Suppressor macrophage treated with lipopolysaccharide for 1 hour (primary cell): ENCODE measurements around the gene RNF103.
"Not testable (repeated sequence)": the region's sequence is repeated elsewhere in the genome, so short reads cannot be mapped to it uniquely, and the experiment has no call there.

Experiments
- DNase-seq, 3 donors: peaks; one replicate each; pipeline ENCODE4 v3.0.0-alpha.2; 2020 to 2022

Gene RNF103, protein sequence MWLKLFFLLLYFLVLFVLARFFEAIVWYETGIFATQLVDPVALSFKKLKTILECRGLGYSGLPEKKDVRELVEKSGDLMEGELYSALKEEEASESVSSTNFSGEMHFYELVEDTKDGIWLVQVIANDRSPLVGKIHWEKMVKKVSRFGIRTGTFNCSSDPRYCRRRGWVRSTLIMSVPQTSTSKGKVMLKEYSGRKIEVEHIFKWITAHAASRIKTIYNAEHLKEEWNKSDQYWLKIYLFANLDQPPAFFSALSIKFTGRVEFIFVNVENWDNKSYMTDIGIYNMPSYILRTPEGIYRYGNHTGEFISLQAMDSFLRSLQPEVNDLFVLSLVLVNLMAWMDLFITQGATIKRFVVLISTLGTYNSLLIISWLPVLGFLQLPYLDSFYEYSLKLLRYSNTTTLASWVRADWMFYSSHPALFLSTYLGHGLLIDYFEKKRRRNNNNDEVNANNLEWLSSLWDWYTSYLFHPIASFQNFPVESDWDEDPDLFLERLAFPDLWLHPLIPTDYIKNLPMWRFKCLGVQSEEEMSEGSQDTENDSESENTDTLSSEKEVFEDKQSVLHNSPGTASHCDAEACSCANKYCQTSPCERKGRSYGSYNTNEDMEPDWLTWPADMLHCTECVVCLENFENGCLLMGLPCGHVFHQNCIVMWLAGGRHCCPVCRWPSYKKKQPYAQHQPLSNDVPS

DNA sequence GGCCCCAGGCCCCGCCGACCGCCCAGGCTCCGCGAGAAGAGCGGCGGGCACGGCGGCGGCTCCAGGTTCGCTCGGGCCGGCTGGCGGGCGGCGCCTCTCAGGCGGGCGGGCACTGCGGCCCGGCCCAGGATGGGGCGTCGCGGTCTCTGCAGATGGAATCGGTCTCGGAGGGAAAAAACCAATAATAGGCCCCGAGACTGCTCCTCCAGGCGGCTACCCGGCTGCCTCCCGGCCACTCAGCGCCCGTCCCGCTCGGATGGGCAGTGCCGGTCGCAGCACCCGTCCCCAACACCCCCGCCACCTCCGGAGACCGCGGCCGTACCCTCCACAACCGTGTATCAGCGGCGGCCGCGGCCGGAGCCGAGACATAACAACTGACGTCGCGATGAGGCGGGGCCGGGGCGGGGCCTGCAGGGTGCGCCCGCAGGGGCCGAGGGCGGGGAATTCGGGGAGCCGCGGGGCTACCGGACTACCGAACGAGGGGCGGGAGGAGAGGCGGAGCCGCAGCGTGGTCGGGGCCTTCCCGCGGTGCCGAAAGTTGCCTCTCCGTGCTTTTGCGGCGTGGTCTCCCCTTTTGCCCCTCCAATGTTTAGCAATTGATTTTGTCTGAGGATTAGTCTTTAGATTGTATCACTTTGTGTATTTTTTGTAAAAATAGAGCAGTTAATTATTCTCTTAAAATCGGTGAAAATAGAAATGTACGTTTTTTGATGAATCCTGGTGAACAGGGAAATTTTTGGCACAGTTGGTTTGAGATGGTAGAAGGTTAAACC is at the start of gene RNF103:
Gene RNF103 (minus strand): TSS at position 372 of the 773 bp plus-strand sequence. CDS start 979 bp downstream, outside the sequence.
- peak; percentile 94 to 99 (median 98) for DNase-seq

DNA sequence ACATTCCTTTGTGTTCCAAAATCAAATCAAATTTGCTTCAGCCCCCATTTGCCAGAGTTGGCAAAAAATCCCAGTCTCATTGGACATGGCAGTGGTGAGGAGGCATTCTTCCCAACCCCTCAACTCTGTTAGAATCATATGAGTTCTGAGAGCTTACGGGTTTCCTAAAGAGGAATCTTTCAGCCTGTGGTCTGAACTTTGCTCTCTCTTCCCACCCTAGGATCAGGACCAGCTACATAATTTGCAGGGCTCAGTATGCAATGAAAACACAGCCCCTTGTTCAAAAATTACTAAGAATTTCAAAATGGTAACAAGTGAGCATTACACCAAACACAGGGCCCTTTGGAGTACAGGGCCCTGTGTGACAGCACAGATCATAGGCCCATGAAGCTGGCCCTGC is 49.3 kb upstream of the RNF103 start:
- DNase-seq, result no peak

DNA sequence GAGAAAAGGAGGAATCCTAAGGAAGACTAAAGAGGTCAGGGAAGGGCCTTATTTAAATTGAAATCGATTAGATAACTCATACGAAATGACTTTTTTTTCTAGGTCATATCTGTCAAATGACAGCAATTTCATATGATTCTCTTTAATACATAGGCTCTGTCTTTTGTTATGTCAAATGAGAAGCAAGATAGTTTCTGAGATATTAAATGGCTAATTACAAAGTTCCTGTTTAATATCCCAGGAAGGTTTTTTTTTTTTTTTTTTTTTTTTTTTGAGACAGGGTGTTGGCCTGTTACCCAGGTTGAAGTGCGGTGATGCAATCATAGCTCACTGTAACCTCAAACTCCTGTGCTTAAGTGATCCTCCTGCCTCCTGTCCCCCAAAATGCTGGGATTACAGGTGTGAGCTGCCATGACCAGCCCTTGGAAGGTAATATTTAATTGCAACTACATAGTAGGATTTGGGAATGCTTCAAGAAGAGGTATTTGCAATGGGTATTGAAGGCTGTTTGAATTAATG is 48.4 kb upstream of the RNF103 start:
- no peak for DNase-seq

DNA sequence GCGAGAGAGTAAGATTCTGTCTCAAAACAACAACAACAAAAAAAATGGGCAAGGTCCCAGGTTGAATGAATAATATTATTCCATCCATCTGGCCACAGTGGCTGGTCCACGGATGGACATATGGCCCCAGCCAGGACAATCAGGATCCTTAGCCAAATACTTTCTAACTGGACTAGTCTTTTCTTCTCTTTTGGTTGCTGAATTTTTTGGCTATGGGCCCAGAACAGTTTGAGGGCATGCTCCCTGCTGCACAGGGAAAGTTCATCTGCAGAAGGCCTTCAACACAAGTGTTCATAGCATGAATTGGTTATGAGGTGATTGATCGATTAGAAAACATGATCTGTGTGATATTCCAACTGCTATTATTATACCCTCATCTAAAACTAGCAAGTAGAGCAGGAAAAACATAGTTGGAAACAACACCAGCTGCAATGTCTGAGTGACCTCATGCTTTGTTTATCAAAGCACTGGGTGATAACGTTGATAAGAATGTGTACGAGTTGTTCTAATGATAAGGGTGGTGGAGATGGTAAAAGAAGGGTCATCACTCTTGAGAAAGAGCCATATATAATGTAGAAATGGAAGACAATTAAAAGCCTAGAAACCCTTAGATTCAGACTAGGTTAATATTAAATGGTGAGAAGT is 47.8 kb upstream of the RNF103 start:
- DNase-seq, result no peak

DNA sequence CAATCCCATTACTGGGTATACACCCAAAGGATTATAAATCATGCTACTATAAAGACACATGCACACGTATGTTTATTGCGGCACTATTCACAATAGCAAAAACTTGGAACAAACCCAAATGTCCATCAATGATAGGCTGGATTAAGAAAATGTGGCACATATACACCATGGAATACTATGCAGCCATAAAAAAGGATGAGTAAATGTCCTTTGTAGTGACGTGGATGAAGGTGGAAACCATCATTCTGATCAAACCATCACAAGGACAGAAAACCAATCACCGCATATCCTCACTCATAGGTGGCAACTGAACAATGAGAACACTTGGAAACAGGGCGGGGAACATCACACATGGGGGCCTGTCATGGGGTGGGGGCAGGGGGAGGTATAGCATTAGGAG is 45.7 kb upstream of the RNF103 start:
- DNase-seq, result not testable (repeated sequence)

DNA sequence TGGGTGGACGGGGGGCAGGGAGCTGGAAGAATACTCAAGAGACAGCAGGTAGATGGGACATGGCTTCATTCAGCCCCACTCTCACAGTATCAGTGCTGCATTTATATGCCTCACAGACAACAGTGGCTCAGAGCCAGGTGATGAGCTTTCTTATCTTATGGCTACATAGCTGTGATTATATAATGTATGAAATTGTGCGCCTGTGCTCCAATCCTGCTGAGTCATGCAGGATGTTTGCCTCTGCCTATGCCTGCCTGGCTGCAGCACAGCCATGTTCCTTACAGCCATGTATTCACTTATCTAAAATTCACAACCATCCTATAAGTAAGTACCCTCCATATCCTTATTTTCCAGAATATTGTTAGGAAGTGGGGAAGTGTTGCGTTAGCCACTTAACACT is 37.7 kb upstream of the RNF103 start:
- no peak for DNase-seq

DNA sequence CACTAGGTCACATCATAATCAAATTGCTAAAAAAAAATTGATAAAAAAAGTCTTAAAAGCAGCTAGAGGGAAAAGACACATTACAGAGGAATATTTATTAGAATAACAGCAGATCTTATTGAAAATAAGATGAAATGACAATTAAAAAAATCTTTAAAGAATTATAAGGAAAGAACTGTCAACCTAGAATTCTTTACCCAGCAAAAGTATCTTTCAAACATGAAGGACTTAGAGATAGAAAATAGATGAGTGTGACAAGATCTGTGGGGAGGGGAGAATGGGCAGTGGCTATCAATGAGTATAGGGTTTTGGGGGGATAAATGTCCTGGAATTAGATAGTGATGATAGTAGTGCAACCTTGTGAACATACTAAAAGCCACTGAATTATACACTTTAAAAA is 26.5 kb upstream of the RNF103 start:
- no peak for DNase-seq

DNA sequence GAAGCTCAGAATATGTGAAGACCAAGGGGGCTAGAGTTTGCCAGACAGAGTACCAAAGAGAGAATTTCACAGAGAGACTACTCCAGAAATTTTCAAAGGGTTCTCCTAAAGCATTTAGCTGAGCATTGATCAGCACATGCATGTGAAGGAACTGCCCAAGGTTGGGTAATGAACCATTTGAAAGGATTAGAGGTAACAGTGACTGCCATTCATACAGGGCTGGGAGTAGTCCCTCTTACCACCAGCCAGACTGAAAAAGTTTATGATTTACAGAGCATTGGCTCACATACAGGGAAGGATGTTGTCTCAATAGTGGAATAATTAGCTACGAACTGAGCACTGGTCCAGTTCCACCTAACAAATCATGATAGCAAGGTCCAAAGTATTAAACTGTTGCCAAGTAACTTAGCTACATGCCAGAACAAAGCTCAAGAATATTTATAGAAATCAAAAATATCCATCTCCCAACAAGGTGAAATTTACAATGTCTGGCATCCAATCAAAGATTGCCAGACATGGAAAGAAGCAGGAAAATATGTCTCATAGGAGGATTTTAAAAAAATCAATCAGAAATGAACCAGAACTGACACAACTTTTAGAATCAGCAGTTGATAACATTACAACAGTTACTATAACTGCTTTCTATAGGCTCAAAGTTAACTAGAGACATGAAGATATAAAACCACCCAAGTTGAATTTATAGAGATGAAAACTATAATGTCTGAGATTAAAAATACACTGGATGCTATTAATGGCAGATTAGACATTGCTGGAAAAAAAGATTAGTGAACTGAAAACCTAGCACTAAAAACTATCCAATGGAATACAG is 25.7 kb upstream of the RNF103 start:
- DNase-seq, result no peak

DNA sequence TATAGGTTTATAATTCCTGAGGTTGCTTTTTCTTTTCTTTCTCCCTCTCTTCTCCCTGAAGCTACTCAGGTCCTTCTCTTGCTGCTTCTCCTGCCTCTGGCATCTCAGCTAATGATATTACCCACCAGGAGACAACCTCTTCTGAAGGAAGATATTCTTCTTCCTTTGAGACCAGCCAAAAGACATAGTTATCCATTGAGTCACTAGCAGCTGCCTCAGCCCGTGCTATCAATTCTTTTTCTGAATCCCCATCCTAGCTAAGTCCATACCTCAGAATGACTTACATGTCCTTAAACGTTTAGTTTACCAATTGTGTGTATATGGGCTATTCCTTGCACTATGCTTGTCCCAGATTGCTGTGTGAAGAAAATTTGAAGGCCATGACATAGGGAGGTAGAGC is 25.0 kb upstream of the RNF103 start:
- no peak for DNase-seq

DNA sequence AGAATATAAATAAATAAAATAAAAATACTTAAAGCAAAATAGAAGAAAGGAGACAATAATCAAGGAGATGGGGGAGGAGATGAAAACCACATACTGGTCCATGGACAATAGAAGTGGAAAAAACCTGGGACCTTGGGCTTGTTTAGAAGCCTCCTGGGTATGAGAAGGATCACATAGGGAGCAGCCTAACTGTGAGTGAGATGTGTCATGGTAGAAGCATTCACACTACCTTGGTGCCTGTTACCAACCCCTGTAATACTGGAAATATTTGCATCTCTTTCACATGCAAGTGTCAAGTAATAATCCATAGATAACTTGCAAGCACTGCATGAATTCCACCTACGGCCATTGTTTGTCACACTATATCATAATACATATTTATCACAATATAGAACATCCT is 23.2 kb upstream of the RNF103 start:
- no peak for DNase-seq

DNA sequence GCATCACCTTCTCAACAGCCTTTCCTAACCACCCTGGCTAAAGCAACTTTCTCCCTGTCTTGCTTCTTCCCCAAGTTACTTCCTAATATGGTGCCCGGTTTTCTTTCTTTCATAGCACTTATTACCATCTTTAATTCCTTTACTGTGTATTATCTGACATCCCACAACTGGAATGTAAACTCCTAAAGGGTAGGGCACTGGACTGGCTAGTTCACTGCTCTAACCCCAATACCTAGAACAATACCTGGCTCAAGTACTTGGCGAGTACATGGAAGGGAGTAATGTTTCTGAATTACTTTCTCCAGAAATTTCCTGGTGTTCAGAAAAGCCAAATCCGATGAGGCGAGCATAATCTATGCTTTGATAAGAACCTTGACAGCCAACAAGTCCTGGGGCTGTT is 22.7 kb upstream of the RNF103 start:
- no peak for DNase-seq

DNA sequence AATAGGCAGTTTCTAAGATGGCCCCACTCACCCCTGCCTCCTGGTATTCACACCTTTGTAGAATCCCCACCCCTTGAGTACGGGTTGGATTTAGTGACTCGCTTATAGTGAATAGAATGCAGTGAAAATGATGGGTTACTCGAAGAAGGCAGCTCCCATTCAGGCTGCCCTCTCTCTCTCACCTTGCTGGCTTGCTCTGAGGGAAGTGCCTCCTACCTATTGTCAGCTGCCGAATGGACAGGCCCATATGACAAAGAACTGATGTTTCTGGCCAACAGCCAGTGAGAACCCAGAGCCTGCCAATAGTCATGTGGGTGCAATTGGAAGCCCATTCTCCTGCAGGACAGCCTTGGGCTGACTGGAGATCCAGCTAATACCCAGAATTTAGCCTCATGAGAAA is 22.1 kb upstream of the RNF103 start:
- no peak for DNase-seq

DNA sequence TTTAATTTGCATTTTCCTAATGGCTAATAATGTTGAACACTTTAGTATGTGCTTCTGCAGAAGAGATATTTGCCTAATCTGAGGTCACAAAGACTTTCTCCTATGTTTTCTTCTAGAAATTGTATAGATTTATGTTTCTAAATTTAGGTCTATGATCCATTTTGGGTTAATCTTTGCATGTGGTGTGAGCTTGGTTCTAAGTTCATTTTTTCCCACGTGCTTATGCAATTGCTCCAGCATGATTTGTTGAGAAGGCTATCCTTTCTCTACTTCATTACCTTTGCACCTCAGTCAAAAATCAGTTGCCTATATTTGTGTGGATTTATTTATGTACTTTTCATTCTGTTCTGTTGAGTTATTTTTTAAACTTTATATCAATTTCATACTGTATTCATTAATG is 15.0 kb upstream of the RNF103 start:
- no peak for DNase-seq

DNA sequence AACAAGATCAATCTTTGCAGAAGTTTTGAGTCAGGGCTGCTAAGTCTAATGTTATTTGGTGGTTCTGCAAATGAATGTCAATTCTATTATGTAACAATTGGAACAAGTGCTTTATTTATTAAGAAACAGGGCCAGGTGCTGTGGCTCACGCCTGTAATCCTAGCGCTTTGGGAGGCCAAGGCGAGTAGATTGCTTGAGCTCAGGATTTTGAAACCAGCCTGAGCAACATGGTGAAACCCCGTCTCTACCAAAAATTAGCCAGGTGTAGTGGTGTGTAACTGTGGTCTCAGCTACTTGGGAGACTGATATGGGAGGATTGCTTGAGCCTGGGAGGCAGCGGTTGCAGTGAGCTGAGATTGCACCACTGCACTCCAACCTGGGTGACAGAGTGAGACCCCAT is 13.2 kb upstream of the RNF103 start:
- no peak for DNase-seq

DNA sequence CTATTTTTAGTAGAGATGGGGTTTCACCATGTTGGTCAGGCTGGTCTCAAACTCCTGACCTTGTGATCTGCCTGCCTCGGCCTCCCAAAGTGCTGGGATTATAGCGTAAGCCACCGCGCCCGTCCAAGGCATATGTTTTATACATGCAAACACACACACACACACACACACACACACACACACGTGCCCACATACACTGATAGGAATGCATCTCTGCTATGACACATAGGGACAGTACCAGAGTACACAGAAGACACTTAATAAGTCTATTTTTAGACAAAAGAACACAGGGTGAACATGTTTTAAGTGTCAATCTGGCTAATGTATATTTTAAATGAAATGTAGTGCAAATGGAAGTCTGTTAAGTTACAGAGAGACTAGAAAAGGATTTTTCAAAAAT is 10.7 kb upstream of the RNF103 start:
- no peak for DNase-seq

DNA sequence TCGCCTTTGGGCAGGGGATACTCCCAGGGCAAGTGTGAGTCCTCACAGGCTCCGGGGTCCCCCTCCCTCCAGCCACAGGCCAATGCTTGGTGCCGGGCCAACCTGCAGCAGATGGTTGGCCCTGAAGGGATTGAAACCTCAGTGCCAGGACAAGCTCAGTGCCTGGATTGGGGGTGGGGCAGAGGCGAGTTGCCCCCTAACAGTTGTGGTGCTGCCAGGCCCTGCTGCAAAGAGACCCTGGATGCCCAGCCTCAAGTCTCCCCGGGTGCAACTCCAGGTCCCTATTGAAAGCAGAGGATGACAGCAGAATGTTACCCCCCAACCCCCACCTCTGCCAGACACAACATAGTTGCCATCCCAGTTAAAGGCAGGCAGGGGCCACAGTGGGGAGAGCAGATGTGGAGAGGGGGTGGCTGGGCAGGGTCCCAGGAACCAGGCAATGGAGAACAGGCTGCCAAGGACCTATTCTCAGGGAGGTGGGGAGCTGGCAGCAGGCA is 9.5 kb upstream of the RNF103 start:
- no peak for DNase-seq

DNA sequence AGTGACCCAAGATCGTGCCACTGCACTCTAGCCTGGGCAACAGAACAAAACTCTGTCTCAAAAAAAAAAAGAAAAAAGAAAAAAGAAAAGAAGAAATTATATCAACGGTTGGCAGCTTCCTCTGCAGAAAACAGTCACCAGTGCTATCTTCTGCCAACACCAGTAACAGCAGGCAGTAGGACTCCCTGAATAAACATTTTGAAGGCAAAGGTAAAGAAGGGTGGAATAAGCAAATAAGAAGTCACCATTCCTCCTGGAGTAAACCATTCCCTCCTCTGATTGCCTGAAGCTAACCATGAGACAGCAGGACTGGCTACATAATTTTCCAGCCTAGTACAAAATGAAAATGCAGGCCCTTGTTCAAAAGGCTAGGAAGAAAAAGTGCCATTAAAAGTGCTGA is 9.0 kb upstream of the RNF103 start:
- DNase-seq, result no peak

DNA sequence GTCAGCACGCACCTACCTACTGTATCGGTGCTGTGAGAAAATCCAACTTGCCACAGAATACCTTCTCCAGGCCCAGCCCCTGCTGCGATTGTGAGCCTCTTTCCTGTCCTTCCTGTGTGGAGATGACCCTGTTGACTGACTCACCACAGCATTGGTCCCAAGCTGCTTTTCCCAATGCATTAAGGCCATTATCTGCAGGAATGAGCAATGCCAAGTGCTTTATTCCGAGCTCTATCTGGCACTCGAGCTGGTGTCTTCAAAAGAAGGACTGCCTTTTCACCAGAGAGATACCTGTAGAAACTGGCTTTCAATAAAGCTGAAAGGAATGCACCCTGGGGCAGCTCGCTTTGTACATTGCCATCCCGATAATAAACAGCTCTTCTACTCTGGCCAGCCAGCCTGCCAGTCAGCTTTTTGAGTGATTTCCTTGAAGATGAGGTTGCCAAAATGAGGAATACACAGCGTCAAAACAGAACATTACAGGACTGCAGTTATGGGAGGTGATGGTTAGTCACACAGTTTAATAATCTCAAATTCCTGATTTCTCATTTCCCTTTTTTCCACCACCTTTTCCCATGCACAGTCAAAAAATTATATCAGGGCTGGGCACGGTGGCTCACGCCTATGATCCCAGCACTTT is 8.3 kb upstream of the RNF103 start:
- peak in 1 of 3 donors; percentile 12 for DNase-seq

DNA sequence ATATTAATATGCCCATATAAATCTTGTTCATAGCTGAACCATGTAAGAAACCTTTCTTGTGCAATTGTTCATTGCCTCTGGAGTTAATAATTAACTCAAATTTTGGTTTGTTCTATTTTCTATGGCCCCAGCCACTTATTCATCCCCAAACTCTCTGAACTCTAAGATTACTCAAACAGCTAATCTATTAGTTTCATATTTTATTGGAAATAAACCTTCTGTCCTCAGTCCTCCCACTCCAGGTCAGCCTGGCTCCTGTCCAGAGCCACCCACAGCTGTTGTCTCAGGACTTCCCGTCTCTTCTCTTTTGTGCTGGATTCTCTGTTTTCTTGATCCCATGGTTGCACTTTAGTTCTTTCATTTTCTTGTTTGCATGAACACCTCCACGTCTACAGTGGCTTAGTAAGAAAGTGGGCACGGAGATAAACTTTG is 4.4 kb upstream of the RNF103 start:
- peak; percentile 31 to 56 (median 51) for DNase-seq

DNA sequence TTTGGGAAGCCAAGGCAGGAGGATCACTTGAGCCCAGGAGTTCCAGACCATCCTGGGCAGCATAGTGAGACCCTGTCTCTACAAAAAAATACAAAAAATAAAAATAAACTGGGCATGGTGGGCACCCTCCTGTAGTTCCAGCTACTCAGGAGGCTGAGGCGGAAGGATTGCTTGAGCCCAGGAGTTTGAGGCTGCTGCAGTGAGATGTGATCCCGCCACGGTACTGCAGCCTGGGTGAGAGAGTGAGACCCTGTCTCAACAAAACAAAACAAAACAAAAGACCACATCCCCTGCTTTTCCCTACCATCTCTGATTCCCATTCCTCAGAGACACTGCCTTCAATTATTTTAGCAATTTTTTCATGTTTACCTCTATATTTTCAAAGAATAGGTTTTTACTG is 3.9 kb upstream of the RNF103 start:
- no peak for DNase-seq

DNA sequence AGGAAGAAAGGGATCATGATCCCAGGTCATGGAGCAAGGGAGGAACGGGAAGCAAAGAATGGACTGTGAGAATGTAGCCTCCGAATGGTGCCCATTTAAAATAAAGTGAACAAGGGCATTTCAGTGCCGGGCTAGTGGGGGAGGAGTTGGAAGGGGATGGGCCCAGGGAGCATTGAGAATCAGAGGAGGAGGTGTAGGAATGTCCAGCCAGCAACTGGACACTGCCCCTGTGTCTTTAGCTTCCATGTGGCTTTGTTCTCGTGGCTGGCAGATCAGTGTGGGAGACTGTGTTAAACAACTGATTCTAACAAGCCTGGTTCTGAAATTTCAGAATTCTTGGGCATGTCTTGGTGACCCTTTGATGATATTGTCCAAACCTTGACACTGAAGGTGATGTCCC is 1.4 kb upstream of the RNF103 start:
- no peak for DNase-seq

DNA sequence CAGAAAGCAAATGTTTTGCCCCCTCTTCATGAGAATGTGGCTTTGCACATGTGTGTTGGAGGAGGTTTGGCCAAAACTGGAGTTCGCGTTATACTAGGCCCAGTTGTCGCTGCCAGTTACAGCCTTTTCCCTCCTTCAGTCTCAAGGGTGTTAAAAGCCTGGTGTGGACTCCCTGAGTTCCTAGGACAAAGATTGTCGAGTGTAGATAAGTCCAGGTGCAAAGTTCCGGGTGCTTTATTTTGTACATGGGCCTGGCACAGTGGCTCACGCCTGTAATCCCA is 542 bp upstream of the RNF103 start:
- no peak for DNase-seq
